ENCODE results near the gene ATAD3A.
"Not testable (repeated sequence)": the region's sequence is repeated elsewhere in the genome, so short reads cannot be mapped to it uniquely, and the experiment has no call there.

ATAD3A gene

DNA sequence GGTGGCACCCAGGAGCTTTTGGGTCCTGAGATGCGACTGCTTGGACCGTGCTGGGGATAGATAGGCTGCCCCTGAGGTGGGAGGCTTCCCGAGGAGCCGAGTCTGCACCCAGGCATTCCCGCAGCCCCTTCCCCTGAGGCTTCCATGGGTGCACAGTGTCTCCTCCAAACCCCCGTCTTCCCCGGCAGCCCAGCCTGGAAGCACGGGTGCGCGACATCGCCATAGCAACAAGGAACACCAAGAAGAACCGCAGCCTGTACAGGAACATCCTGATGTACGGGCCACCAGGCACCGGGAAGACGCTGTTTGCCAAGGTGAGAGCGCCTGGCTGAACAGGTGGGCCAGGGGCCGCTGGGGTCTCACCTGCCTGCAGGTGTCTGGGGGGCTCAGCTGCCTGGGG is 11.7 kb downstream of the ATAD3A start:
- DNase-seq (ENCODE audit: low spot score) = not testable (repeated sequence)

DNA sequence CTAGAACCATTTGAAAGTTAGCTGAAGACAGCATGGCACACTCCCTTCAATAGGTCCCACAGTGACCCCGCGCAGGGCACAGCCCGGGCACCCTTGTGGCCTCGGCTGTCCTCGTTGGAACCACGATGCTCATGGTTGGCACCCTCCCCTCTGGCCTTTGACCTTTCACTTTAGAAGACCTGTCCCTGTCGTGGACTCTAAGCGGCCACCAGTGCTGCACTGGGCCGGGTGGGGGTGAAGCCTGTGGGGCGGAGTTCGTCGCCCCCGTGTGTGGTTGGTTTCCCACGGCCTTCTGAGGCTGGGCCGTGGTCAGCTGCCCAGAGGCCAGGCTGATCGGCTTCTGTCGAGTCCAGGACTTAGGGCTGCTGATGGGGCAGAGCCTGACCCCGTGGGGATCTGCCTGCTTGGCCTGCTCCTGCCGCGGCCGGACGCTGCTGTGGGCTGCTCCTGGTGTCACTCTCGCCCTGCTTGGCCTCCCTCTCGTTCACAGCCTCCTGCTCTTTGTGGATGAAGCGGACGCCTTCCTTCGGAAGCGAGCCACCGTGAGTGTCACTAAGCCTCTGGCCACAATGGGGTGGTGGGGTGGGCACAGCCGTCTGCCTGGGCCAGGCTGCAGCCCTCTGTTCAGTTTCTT is 12.9 kb downstream of the ATAD3A start:
- not testable (repeated sequence) for DNase-seq (ENCODE audit: low spot score)

DNA sequence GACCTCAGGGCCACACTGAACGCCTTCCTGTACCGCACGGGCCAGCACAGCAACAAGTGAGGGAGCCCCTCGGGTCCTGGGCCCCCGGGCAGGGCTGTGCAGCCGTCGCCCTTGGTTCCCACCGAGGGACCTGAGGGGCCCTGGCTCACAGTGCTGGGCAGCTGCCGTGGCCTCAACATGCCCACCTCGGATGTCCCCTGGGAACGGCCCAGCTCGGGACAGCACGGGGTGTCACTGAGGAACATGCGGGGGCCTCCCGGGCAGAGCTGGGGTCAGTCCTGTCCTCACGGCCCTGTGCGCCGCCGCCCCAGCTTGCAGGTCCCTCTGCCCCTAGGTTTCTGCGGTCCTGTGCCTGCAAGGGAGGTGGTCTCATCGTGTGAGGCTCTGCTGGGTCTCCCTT is 14.5 kb downstream of the ATAD3A start:
- not testable (repeated sequence) for DNase-seq (ENCODE audit: low spot score)

DNA sequence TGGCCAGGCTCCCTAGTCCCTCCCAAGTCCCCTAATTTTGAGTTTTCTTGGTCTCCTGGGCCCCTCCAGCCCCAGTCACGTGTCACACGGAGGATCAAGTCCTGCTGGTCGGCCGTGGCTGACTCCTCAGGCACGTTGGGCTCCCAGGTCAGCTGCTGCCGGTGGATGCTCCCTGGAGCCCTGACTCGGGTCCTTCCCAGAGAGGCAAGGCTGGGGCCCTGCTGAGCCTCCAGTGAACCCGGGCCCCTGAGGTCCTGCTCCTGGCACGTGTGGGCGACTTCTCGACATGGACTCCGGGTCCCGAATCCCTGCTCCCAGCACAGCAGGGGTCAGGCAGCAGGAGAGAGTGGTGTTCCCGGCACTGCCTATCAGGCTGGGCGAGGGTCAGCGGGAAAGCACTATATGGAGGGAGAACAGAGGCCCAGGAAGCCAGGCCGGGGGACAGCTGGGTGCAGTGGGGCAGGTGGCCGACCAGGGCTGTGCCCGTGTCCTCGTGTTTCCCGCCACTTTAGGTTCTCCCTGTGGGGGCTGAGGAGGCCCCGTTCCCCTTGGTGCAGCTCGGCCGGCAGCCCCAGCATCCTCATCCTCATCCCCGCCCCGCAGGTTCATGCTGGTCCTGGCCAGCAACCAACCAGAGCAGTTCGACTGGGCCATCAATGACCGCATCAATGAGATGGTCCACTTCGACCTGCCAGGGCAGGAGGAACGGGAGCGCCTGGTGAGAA is 15.3 kb downstream of the ATAD3A start:
- no peak for DNase-seq (ENCODE audit: low spot score)

DNA sequence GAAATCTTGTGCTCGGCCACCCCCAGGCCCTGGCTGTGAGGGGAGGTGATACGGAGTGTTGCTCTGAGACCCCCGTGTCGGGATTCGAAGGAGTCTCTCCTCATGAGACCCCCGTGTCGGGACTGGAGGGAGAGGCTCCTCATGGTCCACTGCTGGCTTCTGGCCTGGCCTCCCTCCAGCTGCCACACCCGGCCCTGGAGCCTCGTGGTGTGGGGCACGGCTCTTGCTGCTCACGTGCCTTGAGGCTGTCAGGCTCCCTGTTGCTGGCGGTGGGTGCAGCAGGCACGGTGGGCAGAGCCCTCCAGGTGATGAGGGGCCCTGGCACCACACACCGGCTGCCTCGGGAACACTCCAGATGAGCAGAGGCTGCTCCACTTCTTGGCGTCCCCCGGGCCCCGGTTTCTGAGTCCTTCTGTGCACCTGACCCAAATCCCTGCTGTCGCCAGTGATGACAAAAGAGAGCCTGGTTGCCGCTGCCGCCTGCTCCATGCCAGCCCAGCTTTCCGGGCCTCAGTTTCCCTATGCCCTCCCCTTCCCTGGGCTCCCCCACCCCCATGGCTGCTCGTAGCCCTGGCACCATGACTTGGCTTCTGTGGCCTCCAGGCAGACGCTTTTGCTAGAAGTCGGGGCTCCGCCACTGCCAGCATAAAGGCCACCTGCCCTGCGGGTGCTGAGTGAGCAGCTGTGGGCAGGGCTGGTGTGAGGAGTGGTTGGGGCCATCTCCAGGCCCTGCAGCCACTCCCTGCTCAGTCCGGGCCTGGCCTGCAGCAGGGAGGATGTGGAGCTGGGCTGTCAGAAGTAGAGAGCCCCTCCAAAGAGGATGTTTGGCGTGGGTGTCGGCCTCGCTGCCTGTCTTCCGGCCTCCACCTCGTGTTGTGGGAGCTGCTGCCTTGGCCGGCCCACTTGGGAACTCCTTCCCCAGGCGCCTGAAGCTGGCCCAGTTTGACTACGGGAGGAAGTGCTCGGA is 16.6 kb downstream of the ATAD3A start:
- peak; percentile 4 for DNase-seq (ENCODE audit: low spot score)

DNA sequence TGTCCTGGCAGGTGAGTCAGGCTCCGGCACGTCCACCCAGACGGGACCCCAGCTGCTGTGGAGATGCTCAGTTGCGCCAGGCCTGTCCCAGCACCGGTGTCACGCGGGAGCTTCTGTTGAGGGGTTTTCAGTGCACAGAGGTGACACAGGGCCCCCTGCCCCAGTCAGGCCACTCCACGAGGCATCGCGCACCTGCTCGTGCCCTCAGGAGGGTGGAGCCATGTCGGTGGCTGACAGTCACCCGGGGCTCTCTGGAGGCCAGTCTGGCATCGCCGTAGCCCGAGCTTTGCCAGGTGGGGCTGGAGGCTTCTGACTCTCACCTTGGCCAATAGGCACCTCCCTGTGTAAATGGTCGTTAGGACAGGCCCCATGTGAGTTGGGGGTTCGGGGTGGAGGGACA is 17.4 kb downstream of the ATAD3A start:
- no peak for DNase-seq (ENCODE audit: low spot score)

DNA sequence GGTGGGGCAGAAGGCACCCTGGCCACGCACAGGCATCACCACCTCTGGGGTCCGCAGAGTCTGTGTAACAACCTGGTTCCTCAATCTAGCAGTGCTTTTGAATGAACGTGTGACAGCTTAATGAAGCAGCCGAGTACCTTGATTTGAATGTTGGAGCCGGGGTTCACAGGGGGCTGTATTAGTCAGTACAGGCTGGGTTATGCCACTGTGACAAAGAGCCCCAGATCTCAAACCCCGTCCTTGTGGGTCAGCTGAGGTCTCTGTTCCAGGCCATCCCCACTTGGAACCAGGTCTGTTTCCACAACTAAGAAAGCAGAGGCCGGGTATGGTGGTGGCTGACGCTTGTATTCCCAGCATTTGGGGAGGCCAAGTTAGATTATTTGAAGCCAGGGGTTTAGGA is 18.0 kb downstream of the ATAD3A start:
- no peak for DNase-seq (ENCODE audit: low spot score)

DNA sequence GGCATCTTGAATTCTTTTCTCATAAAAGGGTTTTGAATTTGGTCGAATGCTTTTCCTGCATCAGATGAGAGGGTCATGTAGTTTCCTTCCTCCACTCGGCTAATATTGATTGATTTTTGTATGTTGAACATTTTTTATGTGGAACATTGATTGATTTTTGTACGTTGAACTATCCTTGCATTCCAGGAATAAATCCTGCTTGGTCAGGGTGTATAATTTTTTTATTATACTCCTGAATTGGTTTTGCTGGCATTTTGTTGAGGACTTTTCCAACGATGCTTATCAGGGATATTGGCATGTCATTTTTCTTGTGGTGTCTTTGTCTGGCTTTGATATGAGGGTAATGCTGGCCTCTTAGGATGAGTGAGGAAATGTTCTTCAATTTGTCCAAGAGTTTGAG is 20.0 kb downstream of the ATAD3A start:
- no peak for DNase-seq (ENCODE audit: low spot score)

DNA sequence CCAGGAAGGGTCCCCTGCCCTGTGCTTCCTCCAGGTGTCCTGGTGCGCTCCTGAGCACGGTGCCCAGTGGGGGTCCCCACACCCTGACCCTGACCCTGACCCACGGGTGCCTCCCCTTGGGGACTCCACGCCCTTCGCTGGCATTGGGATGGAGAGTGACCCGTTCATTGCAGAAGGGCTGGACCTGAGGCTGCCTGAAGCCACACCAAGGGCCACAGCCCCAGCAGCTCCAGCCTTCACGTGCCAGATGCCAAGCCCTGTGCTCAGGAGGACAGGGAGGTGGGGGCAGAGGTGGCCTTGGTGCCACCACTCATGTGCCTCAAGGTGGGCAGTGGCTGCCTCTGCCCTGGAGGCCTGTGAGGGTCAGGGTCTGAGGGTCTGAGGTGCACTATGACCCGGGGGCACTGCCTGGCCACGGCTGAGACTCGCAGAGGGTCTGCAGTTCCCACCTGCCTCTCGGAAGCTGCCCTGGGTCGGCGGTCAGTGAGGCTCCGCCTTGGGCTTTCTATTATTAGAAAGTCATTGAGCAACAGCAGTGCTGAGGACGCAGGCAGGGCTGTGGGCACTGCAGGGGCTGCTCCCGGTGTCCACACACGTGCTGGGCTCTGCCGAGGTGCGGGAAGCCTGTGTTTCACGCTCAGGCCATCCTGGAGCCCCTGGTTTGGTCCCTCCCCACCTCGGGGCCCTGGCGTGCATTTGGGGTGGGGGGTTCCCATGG is 21.4 kb downstream of the ATAD3A start:
- DNase-seq (ENCODE audit: low spot score) = not testable (repeated sequence)

DNA sequence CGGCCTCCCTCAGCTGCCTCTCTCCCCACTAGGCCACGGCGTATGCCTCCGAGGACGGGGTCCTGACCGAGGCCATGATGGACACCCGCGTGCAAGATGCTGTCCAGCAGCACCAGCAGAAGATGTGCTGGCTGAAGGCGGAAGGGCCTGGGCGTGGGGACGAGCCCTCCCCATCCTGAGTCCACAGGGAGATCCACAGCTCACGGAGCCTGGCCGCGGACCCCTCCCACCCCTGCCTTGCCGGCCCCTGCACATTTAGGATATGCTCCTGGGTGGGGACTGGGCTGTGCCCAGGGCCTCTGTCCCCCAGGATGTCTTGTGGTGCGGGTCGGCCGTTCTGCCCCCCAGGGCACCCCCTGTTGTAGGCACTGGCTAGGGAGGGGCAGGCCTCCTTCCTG is 21.9 kb downstream of the ATAD3A start:
- not testable (repeated sequence) for DNase-seq (ENCODE audit: low spot score)

DNA sequence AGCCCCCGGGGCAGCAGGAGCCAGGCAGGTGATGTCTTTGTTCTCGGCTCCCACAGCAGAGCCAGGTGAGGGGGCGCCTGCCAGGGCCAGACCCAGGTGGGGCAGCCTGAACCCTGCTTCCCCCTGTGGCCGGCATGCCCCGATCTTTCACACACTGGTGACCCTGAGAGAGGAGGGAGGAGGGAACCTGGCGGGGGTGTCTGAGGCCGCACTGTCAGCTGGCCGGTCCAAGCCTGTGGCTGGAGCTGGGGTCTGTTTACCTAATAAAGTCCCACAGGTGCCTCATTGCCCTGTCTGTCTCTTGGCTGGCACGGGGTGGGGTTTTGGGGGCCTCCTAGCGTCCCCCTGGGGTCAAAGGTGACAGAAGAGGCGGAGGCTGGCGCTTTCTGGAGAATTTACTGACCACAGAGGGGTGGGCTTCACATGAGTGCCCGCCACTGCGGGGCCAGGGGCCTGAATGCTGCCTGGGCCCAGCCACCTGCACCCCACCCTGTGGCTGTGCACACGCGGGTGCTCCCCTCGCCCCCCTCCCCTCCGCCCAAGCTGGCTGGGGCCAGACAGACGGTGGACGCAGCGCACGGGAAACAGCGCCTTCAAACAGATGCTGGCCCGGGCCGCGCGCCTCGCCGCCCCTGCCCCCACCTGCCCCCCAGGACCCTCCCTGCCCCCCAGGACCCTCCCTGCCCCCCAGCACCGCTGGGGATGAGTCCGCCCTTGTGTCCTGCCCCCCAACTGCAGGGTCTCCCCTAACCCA is 22.6 kb downstream of the ATAD3A start:
- DNase-seq (ENCODE audit: low spot score) = no peak

DNA sequence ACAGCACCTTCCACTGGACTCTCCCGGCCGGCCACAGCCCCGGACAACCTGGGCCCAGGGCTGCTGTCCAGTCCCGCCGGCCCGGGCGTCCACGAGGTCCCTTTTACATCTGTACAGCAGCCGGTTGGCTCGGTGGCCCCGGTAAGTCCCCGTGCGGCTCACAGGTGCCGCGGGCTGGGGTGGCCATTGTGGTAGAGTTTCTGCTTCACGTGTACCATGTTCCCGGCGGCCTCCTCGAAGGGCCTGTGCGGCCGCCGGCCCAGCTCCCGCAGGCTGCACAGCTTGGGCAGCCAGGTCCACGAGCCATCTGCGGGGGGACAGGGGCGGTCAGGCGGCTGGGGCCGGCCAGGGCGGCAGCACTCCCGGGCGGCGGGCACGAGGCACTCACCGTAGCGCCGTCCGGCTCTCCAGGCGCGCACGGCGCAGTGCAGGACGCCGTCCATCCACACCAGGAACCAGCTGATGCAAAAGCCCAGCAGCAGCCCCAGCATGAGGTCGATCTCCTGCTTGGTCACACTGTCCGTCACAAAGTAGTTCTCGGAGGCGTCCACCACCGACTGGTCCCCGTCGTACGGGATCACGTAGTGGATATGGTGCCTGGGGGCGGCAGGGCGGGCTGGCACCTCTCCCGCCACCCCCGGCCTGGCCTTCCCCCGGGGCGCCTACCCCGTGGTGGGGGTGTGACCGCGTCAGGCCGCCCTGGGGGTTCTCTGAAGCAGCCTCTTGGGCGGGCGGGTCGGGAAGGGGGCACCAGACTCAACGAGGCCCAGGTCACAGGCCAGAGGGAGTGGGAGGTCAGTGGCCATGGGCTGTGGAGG is 23.4 kb downstream of the ATAD3A start:
- no peak for DNase-seq (ENCODE audit: low spot score)

DNA sequence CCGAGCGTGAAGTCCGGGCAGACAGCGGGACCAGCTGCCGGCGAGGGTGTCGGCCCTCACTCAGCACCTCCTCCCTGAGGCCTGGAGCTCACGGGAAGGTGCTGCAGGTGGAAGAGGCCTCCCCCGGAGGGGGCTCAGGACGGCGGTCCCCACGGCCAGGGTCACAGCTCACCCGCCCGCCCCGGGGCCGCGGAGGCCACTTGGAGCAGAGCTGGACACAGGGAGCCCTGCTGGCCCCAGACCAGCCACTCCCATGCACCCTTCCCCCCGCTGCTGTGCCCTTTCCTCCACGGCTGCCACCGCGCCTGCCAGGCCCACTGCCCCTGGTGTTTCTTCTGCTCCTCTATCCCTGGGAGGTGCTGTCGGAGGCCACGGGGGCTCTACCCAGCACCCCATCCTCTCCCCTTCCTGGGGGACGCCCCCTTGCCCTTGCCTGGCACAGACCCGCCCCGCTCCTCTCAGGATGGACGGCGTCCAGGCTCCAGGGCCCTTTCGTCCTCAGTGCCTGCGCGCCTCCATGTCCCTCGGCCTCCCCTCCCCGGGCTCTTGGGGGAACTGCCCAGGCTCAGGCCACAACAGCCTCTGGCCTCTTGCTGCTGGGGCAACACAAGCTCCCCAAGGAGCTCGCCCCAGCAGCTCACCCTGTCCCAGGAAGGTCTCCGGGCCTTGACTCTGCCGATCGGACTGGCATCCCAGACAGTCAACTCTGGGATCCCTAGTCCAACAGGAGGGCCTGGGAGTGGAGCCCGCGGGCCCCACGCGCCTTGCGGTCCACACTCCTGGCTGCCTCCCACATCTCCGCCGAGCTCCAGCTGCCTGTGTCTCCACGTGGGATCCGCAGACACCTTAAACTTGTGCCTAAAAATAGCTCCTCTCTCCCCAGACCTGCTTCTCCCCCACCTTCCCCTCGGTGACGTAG is 24.3 kb downstream of the ATAD3A start:
- DNase-seq (ENCODE audit: low spot score) = no peak

DNA sequence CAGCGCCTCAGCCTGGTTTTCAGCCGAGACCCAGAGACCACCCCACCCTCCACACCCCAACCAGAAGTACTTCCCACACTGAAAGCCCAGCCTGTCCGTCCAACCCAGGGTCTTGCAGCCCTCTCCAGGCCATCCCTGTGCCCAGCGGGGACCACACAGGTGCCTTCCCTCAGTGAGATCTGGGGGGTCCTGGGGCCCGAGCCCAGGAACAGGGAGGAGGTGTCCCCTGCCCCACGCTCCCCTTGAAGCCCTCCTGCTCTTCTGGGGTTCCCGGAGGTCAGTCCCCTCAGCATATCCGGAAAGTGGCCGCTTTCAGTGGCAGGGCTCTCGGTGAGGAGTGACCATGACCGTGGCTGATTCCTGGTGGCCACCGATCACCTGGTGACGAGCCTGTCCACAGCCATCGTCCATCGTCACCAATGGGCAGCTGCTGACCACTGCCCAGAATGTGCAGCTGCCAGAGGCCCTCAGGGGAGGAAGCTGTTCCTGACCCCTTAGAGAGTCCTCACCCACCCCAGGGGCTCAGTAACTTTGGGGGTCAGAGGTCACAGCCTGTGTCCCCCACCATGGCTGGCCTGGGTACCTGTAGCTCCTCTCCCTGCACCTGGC is 25.1 kb downstream of the ATAD3A start:
- no peak for DNase-seq (ENCODE audit: low spot score)

DNA sequence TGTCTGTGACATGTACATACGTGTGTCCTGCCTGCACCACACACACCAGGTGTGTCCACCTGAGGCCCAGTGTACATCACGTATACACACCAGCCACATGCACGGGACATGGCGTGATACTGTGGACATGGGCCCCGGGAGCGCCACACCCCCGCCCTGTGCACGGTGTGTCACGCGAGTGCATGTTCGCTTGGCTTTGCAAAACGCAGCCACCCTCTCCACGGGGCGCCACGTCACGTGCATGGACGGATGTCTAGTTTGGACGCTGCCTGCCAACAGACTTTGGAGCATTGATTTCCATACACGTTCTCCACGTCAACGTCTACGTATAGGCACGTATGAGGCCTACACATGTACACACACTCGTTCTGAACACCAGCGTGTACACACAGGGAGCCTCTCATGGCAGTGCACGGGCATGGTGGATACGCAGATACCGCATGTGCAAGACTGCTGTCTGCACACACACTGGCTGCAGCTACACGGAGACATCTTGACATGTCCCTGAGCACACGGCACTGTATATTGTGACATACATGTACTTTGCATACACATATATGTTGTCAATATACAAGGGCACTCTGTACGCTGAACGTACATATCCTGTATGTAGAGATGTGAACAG is 25.8 kb downstream of the ATAD3A start:
- no peak for DNase-seq (ENCODE audit: low spot score)

DNA sequence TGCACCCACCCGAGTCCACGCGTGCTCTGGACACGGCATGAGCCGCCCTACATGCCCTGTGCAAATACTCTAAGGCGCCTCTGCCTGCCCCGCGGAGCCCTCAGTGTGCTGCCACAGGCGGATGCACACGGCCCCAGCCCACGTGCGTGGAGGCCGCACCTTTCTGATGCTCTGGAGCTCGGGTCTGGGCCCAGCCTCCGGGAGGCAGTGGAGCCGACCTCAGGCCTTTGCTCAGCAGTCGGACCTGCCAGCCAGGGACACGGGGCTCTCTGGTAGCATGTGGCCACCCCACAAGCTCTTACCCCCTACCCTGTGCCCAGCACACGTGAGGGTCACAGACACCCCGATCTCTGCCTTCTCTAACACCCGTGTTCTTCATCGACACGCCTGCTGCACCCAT is 26.4 kb downstream of the ATAD3A start:
- no peak for DNase-seq (ENCODE audit: low spot score)

DNA sequence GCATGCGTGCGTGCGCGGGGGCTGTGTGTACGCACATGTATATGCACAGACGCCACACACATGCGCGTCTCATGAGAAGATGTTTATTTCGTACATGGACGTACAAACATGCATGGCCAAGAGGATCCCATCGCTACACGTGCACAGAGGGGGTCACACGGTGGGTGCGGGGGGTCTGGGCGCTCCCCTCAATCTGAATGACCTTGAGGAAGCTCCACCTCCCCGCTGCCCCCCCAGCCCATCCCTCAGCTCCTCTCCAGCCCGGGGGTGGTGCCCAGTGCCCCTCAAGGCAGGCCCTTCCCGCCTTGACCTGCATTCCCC is 27.0 kb downstream of the ATAD3A start:
- DNase-seq (ENCODE audit: low spot score) = no peak

DNA sequence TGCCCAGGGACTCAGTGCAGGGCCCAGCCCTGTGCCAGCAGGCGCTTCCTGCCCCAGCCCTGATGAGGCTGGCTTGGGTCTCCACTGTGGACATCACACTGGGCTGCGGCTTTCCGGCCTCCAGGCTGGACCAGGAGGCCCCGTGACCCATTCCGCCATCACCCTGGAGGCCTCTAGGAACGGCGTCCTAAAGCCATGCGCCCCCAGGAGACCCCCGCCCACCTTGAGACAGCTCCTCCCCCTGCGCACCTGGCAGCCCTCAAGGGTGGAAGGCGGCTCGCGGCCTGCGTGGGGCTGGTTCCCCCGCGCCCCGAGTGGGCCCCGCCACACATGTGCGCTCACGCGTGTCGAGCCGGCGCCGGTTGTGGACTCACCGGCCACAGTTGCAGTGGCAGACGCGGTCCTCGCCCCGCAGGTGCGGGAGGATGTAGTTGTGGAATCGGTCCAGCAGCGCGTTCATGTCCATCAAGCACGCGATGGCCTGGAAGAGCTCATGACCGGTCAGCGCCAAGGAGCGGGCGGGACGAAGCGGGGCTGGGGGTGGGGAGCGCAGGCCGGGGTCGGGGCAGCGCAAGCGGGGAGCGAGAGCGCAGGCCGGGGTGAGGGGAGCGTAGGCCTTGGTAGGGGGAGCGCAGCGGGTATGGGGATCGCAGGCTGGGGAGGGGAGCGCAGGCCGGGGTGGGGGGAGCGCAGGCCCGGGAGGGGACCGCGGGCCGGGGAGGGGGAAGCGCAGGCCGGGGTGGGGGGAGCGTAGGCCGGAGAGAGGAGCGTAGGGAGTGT is 27.5 kb downstream of the ATAD3A start:
- no peak for DNase-seq (ENCODE audit: low spot score)
